Measurements from ENCODE around the gene LHX3.

The LHX3 gene

GRCh38 chr9:136147038-136147889 is 57.7 kb downstream of the LHX3 start:
- Mint-ChIP-seq H3K9me3 (no peaks in the 10 kb centered on the region), H3K27me3 (peaks cover 42% of the 10 kb centered on the region), H3K27ac (no peak overlapping the region), H3K4me3 (no peak overlapping the region), H3K4me1 (no peaks in the 10 kb centered on the region), H3K36me3 (no peaks in the 10 kb centered on the region)
- no peak for ATAC-seq
